Panc1 (cell line): ENCODE measurements around the gene ADAMTS14. TPM values are rescaled to one million over a fixed set of nuclear protein-coding genes. Genes with fewer than 3 reads are reported as not detected.

Source experiments
- ATAC-seq: fragments of 200-7000 bp; cut with Tn5 transposase; 2 replicates; pipeline ENCODE4 v1.9.1; 2020; ENCODE audit warnings: mild to moderate bottlenecking, moderate library complexity
- BruUV-seq: library from RNA; stranded (reverse); fragments of 400-500 nt; replicated peaks from 2 replicates; lab custom pipeline; 2021; lab: Mats Ljungman, UMichigan
- CTCF ChIA-PET: fragments of 300-600 bp; sonication (Branson Sonifier 250); formaldehyde crosslinking; loops from one replicate; lab custom pipeline; 2022; ENCODE audit warnings: antibody characterized with exemption; lab: Charles Lee
- POLR2A ChIA-PET: fragments of 300-600 bp; sonication (Branson Sonifier 250); formaldehyde crosslinking; loops from one replicate; lab custom pipeline; 2022; ENCODE audit warnings: antibody characterized with exemption; lab: Charles Lee
- DNase-seq: peaks from one replicate; pipeline ENCODE4 v3.0.0-alpha.2; 2010; ENCODE audit warnings: low read depth, low spot score
- H3K27ac ChIP-seq: 2 replicates; pipeline ENCODE4 v1.5.1; 2011; ENCODE audit warnings: mild to moderate bottlenecking, low read length, inconsistent platforms
- H3K27me3 ChIP-seq: fragments of 200-500 bp; sonication (Bioruptor generic); 2 replicates; pipeline ENCODE4 v1.6.0; 2014; ENCODE audit warnings: low read length, inconsistent platforms; ENCODE audit not compliant: control insufficient read depth, insufficient read depth
- H3K36me3 ChIP-seq: fragments of 200-500 bp; sonication (Bioruptor generic); 2 replicates; pipeline ENCODE4 v1.5.1; 2014; ENCODE audit warnings: inconsistent platforms, mild to moderate bottlenecking, low read length, moderate library complexity; ENCODE audit not compliant: control insufficient read depth, insufficient read depth
- H3K4me1 ChIP-seq: 2 replicates; pipeline ENCODE4 v1.5.1; 2011; ENCODE audit warnings: inconsistent platforms, mild to moderate bottlenecking, low read length, moderate library complexity; ENCODE audit not compliant: control insufficient read depth, insufficient read depth
- H3K4me3 ChIP-seq, 2 experiments: 2 replicates each; pipeline ENCODE4 v1.5.1; 2011 to 2012; ENCODE audit warnings: low read depth in 2 of 2, low read length in 2 of 2, mild to moderate bottlenecking in 2 of 2, inconsistent platforms in 1 of 2, moderate library complexity in 1 of 2
- H3K9me3 ChIP-seq: fragments of 200-500 bp; sonication (Bioruptor generic); 2 replicates; pipeline ENCODE4 v1.5.1; 2014; ENCODE audit warnings: low read depth, mild to moderate bottlenecking, inconsistent platforms, low read length, moderate library complexity; ENCODE audit not compliant: control insufficient read depth, insufficient read depth
- POLR2AphosphoS5 ChIP-seq: IDR thresholded peaks from 2 replicates; pipeline ENCODE4 v1.6.1; 2012; ENCODE audit warnings: mild to moderate bottlenecking, low read depth, low read length, moderate library complexity
- REST ChIP-seq, 2 experiments: IDR thresholded peaks; 2 replicates each; pipeline ENCODE4 v1.6.1; 2011 to 2012; ENCODE audit warnings: low read depth in 2 of 2, control low read depth in 1 of 2, low read length in 1 of 2, mild to moderate bottlenecking in 1 of 2, moderate library complexity in 1 of 2; ENCODE audit not compliant: insufficient read depth in 1 of 2
- SIN3A ChIP-seq: IDR thresholded peaks from 2 replicates; pipeline ENCODE4 v1.6.1; 2012; ENCODE audit warnings: low read depth, mild to moderate bottlenecking, low read length, moderate library complexity, borderline replicate concordance; ENCODE audit not compliant: insufficient read depth
- TCF7L2 ChIP-seq: IDR thresholded peaks from 2 replicates; pipeline ENCODE4 v1.6.1; 2011; ENCODE audit warnings: mild to moderate bottlenecking, low read depth, low read length, inconsistent platforms
- in situ Hi-C: cut with HindIII; loops from 2 replicates; pipeline ENCODE4 v1.10.0; 2016; ENCODE audit warnings: low sequenced_read_pairs, low pct_unique_long_range_greater_than_20kb
- intact Hi-C: fragments of 100-400 bp; cut with micrococcal nuclease; formaldehyde crosslinking; loops from one replicate; pipeline ENCODE4 v1.10.0; 2022; ENCODE audit not compliant: unreplicated experiment
- total RNA-seq: library from RNA; stranded (reverse); gene quantifications from one replicate; pipeline ENCODE4 v1.2.1, GENCODE V29; 2021; ENCODE audit not compliant: unreplicated experiment
- TF ChIP-seq, protein P1 (sequence below): fragments of 450-650 bp; IDR thresholded peaks from 2 replicates; pipeline ENCODE4 v1.5.1; 2017; ENCODE audit warnings: mild to moderate bottlenecking

The ADAMTS14 gene
- total RNA-seq, 1 experiment from 2014 or later, result 0.67 TPM

DNA sequence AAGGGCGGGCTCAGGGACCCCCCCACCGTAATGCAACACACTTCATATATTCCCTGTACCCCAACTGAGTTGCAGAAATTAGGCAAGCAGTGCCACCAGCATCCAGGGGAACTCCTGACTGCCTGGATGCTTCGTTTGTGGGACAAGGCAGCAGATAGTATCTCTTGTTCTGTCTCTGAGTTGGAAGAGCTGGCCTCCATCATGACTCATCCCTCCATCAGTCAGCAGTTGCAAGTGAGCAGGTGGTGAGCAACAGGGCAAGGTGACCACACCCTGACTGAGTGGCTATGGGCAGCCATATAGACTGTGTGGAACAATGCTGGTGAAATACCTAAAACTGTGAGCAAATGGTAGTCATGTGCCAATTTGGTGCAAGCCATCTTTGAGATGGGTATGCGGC, 22.8 kb upstream of the ADAMTS14 start:
- H3K27me3 ChIP-seq, result no peaks in the 10 kb centered on the region
- H3K4me3 ChIP-seq, result no peak overlapping the region
- in situ Hi-C loops (no loop called here), intact Hi-C loops (no loop called here)
- peaks cover 4% of the 10 kb centered on the region; the same call in 1 of the 2 replicates for H3K9me3 ChIP-seq
- BruUV-seq, result no TSS peak
- ChIA-PET POLR2A (no interaction called here), CTCF (no interaction called here)
- no peak overlapping the region for H3K27ac ChIP-seq
- ATAC-seq (no peak; the same call in 1 of the 2 replicates), DNase-seq (peak; percentile 42)
- H3K36me3 ChIP-seq, result no peaks in the 10 kb centered on the region
- TF ChIP-seq POLR2AphosphoS5 (no peak), TCF7L2 (no peak), SIN3A (no peak), REST (IDR thresholded peaks at IDR 0.05; ENCODE audit: insufficient read depth in 1 of 2, low read depth in 2 of 2, low read length in 1 of 2) (no peak)
- no peaks in the 10 kb centered on the region; the same call in 1 of the 2 replicates for H3K4me1 ChIP-seq

DNA sequence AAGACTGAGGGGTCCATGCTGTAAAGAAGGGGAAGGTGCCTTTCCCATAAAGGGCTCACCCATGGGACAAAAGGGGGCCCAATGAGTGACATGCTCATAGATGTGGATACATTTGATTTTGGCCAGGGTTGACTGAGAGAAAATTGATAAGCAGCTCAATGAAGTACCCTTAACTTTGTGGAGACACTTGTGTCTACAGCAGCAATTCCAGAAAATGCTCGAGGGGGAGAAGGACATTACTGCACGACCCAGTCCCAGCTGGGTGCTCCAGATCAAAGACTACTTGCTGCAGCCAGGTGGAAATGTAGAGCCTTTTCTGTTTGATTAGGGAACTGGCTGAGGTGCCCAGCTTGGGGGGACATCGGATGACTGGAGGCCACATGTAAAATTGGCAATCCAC, 22.2 kb upstream of the ADAMTS14 start:
- ChIA-PET CTCF (no interaction called here), POLR2A (no interaction called here)
- DNase-seq (no peak), ATAC-seq (no peak)
- no peaks in the 10 kb centered on the region; the same call in 1 of the 2 replicates for H3K4me1 ChIP-seq
- no TSS peak for BruUV-seq
- TF ChIP-seq POLR2AphosphoS5 (no peak), REST (IDR thresholded peaks at IDR 0.05; ENCODE audit: insufficient read depth in 1 of 2, low read depth in 2 of 2, low read length in 1 of 2) (no peak)
- in situ Hi-C loops (no loop called here), intact Hi-C loops (no loop called here)
- no peak overlapping the region for H3K4me3 ChIP-seq
- no peaks in the 10 kb centered on the region for H3K36me3 ChIP-seq
- no peak overlapping the region for H3K27ac ChIP-seq
- peaks cover 4% of the 10 kb centered on the region; the same call in 1 of the 2 replicates for H3K9me3 ChIP-seq
- H3K27me3 ChIP-seq, result no peaks in the 10 kb centered on the region

DNA sequence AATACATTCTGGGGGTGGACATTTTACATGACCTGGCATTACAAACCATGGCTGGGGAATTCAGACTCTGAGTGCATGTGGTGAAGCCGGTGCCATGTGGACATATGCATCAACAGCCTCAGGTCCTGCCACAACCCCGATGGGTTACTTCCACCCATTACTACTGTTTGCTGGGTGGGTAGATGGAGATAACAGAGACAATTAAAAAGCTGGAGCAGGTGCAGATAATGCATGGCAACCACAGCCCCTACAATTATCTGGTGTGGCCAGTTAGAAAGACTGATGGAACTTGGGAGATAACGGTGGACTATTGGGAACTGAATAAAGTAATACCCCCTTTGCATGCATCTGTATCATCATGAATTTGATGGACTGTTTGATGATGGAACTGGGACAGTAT, 21.6 kb upstream of the ADAMTS14 start:
- Histone ChIP-seq H3K4me1 (no peaks in the 10 kb centered on the region; the same call in 1 of the 2 replicates), H3K36me3 (no peaks in the 10 kb centered on the region), H3K4me3 (no peak overlapping the region), H3K27me3 (no peaks in the 10 kb centered on the region), H3K27ac (no peak overlapping the region), H3K9me3 (peaks cover 4% of the 10 kb centered on the region; the same call in 1 of the 2 replicates)
- TF ChIP-seq POLR2AphosphoS5 (no peak), REST (IDR thresholded peaks at IDR 0.05; ENCODE audit: insufficient read depth in 1 of 2, low read depth in 2 of 2, low read length in 1 of 2) (no peak), TCF7L2 (no peak), SIN3A (no peak)
- TF ChIP-seq, protein P1, sequence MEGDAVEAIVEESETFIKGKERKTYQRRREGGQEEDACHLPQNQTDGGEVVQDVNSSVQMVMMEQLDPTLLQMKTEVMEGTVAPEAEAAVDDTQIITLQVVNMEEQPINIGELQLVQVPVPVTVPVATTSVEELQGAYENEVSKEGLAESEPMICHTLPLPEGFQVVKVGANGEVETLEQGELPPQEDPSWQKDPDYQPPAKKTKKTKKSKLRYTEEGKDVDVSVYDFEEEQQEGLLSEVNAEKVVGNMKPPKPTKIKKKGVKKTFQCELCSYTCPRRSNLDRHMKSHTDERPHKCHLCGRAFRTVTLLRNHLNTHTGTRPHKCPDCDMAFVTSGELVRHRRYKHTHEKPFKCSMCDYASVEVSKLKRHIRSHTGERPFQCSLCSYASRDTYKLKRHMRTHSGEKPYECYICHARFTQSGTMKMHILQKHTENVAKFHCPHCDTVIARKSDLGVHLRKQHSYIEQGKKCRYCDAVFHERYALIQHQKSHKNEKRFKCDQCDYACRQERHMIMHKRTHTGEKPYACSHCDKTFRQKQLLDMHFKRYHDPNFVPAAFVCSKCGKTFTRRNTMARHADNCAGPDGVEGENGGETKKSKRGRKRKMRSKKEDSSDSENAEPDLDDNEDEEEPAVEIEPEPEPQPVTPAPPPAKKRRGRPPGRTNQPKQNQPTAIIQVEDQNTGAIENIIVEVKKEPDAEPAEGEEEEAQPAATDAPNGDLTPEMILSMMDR, result no peak
- in situ Hi-C loops, result no loop called here
- ATAC-seq (no peak), DNase-seq (no peak)
- no TSS peak for BruUV-seq
- CTCF ChIA-PET, result no interaction called here
- POLR2A ChIA-PET, result no interaction called here
- intact Hi-C loops, result no loop called here
